Ureter (tissue), 1 donor: Measurements from ENCODE around the gene FBXW12. TPM values are rescaled to one million over a fixed set of nuclear protein-coding genes. Genes with fewer than 3 reads are reported as not detected.
"Not testable (repeated sequence)": the region's sequence is repeated elsewhere in the genome, so short reads cannot be mapped to it uniquely, and the experiment has no call there.

Experiments used
- DNase-seq: peaks from one replicate; pipeline ENCODE4 v3.0.0-alpha.2; 2020; ENCODE audit warnings: low spot score
- total RNA-seq: library from RNA; stranded (reverse); gene quantifications from one replicate; pipeline ENCODE4 v1.2.4, GENCODE V29; 2023
- donor health status: DM: yes; HTN: yes; CAD: no.

Gene FBXW12, protein sequence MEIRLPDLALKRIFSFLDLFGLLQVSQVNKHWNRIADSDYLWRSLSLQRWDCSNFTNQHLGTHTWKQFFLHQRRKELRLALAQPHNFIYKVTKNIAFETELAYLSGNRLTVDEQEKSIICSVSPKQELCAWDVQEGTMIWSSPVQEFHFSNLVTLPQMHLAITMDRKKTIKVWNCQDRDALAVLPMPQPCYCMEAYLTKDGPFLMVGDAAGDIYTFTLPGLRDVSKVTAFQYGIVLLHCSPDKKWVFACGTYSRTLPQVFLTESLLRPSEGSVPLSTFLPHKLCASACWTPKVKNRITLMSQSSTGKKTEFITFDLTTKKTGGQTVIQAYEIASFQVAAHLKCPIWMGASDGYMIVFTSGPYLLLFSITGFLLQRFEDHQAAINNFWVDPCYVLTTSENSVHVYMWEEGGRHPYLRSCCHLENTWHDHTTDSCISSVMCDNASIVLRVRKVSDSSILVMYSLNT
- total RNA-seq = 0.23 TPM

DNA sequence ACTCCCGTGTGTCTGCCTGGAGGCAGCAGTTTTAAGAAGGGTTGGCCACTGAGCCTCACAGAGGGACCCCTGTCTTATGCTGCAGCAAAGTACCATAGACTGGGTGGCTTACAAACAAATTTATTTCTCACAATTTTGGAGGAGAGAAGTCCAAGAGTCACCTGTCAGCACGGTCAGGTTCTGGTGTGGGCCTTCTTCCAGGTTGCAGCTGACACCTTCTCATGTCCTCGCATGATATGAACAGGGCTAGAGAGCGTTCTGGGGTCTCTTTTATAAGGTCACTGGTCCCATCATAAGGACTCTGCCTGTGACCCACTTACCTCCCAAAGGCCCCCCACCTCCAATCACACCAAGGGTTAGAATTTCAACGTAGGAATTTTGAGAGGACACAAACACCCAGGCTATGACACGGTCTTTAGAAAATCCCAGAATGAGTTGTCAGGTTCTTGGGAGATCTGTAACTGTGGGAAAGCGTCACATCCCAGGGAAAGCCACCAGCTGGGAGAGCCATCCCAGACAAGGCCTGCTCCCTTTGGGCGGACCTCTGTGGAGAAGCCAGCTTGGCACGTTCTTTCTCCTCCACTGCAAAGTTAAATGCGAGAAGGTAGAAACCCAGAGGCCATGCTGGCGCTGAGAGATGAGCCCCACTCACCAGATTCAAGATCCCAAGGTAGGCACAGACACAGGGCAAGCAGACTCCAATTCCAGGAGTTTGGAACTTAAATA, at the start of gene FBXW12:
TSS of gene FBXW12 (plus strand) at position 569 of the 726 bp plus-strand sequence. CDS start 549 bp downstream, outside the sequence.
- no peak for DNase-seq

DNA sequence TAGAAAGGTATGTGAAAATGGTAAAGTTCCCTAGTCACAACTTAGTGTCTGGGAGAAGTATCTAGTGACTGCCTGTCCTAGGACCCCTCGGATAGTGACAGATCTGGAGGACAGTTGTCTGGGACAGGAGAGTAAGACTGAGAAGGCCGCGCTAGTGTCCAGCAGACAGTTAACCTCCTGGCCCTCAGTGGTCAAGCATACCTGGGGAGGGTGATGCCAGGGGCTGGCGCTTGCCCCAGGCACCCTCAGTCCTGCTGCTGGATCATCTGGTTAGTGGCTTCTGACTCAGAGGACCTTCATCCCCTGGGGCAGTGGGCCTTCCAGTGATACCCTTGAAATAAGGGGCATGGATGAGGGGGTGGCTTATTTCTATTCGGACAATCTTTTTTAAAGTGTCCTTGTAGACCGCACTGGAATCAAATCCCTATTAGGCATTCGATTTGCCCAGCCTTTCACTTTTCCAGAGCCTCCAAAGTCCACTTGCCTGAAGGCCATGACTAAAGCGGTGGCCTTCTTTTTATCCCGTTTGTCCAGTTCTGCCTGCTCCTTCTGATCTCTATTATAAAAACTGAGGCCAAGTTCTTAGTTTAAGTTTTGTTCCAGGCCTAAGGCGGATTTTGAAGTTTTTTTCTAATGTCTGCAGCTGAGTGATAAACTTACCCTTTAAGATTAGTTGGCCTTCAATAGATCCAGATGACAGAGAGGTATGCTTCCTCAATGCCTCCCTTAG, 40.1 kb upstream of the FBXW12 start:
- DNase-seq = not testable (repeated sequence)

DNA sequence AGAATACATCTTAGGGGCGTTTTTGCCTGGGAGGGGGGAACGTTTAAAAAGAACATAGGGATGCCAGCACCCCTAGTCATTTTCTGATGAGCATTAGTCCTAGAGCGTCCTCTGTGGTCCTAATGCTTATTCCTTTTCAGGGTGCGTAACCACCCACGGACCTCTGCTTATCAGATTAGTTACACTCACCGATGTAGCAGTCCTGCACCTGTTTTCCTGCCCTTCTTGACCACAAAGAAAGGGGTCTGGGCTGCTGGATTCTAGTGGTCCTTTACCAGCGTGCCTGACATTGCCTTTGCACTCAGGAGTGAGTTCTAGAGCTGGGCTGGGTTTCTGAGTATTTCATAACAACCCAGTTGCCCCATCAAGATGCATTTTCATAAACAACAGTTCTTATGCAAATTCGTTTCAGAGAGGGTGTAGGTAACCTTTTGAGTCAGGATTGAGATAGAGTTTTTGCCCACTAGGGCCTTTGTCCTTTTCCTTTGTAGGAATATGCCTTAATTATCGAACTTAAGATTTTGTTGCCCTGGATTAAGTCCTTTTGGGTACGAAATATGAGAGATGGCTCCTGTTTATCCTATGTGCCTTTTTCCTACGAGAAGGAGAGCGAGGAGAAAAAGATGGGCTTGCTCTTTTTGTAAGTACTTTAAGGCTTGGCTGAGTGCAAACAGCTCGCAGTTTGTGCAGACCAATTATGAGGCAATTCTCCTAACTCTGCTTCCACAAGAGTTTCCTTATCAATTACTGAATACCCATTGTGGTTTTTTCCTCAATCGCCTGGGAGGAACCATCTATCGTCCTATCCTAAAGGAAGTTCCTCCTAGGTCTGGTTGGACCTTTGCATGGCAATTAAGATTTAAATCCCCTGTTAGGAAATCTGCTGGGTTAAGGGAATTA, 38.4 kb upstream of the FBXW12 start, which contains the start of gene SPINK8:
TSS of gene SPINK8 (minus strand) at position 316 of the 900 bp plus-strand sequence. CDS start 5,320 bp downstream, outside the sequence.
- not testable (repeated sequence) for DNase-seq

DNA sequence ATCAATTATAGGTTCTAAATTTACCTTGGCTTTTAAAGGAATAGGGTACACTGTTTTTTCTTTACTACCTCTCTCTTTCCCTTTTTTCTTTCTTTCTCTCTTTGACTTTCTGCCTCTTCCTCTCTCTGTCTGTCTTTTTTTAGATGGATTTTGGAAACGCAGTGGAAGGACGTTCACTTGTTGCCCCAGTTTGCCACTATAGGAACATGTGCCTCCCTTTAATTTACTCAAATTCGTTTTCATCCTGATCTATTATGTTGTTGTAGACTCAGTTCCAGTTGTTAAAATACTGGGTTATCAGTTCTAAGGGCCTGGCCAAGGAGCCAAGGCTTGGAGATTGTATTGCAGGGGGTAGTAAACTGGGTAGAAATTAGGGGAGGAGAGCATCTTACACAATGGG, 37.4 kb upstream of the FBXW12 start:
- no peak for DNase-seq

DNA sequence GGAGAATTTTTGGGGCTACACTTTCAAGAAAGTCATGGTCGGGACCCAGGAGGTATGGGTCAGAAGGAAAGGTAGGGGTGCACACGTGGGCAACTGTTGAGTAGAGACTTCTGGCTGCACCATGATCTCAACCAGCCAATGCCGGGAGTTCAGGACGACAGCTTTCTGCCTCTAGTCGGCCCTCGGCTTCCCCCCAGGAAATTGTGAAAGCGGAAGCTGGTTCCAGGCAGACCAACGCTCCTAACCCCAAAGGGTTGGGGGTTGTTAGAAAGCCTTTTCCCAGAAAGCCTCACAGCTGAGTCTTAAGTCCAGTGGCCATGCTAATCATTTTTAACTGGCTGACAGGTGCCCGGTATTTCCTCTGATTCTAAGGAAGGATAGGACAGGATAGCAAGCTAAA, 36.7 kb upstream of the FBXW12 start:
- DNase-seq = not testable (repeated sequence)

DNA sequence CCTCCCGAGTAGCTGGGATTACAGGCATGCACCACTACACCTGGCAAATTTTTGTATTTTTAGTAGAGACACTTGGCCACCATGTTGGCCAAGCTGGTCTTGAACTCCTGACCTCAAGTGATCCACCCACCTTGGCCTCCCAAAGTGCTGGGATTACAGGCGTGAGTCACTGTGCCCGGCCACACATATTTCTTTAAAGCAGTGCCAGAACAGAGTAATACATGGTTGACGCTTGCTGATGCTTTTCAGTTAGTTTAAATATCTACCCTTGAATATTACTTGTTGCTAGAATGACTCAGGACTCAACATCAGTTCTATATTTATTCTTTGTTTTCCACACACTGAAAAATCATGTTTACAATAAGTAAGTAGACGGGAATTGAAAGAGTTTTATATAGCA, 34.5 kb upstream of the FBXW12 start:
- not testable (repeated sequence) for DNase-seq

DNA sequence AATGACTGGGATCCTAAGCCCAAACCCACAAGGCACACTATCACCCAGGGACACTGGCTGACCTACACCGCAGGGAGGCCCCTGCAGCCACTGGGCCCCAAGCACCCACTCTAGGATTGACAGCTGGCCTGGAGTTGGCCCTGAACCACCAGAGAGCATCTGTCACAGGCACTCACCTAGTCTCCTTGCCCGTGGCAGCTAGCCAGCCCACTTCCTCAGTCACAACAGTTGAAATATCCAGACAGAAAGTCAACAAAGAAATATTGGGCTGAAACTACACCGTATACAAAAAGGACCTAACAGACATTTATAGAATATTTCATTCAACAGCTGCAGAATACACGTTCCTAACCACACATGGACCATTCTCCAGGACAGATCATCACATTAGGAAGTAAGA, 33.4 kb upstream of the FBXW12 start:
- DNase-seq = no peak

DNA sequence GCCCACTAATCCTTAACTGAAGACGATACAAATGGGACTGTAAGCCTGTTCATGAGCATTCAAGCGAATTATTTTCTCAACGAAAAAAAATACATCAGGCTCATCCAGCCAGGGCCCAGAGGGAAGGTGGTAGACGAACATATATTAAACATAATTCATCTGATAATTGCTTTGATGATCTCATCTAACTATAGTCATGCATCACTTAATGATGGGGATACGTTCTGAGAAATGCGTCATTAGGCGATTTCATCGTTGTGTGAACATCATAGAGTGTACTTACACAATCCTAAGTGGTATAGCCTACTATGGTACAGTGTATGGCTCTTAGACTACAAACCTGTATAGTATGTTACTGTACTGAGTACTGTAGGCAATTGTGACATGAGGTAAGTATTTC, 28.6 kb upstream of the FBXW12 start:
- no peak for DNase-seq

DNA sequence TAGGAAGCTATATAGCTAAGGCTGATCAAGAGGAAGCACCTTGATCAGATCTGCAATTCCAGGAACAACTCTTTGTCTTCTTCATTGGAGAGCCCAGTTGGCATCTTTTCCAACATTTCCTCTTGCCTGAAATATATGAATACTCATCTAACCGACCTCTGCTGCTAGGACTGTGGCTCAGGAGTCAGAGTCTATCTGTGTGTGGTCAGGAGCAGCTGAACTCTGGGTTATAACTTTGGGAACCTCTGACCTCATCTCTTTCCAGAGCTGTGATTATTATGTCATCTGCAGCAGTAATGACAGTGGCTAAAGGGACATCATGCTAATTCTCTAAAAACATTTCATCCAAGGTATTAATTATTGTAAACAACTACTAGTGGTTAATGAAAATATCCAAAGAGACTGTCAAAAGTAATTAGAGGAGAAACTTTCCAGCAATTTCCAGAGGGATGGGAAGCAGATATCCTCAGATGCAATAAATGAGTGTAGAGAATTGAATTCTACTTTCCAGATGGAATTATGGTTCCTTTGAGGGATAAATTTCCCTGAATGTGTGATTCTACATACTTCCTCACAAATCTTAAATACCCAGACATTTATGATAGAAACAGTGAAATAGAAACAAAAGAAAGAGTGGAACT, 27.0 kb upstream of the FBXW12 start:
- no peak for DNase-seq

DNA sequence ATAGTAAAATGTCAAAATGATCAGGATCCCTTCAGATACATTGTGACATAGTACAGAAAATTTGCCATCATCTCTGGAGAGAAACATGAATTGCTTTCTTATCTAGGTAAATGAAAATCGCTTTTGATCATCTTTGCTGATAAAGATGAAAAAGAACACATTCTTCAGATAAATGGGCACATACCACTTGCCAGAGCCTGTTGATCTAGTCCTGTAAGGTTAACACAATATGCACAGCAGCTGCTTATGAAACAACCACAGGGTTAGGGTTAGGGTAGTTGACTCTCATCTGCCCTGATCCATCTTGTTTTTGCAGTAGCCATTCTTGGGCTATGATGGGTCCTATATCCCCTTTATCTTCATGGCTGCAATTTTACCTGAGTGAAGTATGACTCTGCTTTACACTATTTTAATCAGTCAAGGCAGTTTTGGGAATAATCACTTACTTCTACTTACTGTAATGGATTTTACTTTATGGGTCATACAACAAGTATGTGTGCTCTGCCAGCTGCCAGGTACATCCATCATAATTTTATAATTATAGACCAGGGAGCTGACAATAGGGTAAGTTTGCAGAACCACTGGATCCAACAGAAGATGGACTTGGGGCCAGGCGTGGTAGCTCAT, 26.0 kb upstream of the FBXW12 start:
- DNase-seq = no peak

DNA sequence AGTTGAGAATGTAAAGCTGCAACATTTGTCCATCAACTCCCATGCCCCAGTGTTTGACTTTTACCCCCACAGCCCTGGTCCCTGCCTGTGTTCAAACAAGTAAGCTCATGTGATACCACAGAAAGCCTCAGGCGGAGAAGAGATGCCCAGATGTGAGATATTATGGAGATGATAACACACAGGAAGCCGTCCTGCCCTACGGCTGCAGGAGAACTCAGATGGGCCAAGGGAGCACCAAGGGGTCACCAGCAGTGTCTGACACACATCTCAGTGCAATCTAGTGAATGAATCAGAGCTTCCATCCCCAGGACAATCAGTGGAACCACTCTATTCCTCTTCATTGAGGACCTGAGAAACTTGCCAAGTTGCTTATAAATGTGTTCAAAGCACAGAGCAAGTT, 24.5 kb upstream of the FBXW12 start:
- no peak for DNase-seq

DNA sequence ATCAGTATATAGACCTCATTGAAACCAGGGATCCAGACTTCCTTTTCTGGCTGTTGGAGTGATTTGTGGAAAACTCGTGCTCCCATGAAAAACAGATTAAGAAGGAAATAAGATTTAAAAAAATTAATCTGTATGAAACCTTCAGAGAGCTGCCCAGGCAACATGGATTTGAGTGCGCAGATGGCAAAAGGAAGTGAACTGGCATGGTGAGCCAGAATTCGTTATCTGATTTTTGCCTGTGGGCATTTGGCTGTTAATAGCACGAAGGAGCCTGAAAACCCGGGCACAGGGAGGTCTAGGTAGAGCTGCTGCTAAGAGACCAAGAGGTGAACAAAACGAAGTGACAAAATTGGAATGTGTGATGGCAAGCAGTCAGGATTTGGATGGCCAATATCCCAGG, 19.5 kb upstream of the FBXW12 start:
- no peak for DNase-seq

DNA sequence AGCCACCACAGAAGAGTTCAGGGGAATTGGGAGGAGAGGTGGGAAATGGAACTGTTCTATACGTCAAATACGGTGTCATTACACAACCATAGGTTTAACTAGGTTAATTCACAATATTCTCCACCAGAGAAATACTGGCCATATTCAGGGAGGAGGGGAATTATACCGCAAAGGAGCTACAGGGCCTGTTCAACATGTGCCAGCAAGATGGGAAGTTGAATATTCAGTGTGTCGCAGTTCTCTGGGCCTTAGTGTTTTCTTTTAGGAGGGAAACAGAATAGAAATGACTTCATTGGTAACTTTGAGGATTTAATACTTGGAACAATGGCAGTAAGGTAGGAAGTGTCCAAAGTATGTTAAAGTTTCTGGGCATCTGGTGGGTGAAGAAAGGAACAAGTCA, 18.0 kb upstream of the FBXW12 start:
- no peak for DNase-seq

DNA sequence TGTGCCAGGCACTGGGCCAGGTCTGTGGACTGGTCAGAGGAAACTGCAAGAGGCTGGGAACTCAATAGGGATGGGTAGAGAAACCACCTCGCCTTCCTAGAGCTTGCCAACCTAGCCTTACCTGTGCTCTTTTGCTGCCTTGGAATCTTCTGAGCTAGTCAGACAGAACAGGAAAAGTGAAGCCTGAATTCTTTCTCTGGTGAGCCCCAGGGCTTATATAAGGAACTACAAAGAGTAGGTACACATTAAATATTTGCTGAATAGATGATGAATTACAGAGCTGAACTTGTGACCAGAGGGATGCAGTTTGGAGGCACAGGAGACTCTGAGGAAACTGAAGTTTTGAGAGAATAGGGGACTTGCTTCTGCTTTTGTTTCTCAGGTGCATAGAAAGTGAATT, 15.6 kb upstream of the FBXW12 start:
- DNase-seq = no peak

DNA sequence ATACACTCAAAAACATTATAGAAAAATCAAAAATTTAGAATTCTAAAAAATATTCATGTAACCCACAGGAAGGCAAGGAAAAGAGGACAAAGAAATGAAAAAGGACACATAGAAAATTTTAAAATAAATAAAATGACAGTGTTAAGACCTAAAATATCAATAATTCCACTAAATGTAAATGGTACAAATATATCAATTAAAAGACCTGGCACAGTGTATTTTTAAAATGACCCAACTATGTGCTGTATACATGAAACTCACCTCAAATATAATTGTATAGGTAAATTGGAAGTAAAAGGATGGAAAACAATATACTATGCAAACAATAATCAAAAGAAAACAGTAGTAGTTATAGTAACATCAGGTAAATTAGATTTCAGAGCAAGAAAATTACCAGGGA, 10.1 kb upstream of the FBXW12 start:
- DNase-seq = no peak

DNA sequence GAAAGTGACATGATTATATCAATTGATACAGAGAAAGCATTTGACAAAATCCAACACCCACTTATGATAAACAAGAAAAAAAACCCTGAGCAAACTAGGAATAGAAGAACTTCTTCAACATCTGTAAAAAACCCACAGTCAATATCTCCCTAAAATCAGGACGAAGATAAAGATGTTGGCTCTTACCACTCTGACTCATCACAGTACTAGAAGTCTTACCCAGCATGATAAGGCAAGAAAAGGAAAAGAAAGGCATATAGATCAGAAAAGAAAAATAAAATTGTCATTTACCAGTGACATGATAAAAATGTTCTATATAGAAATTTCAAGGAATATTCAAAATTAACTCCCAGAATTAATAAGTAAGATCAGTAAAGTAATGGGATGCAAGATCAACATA, 7.2 kb upstream of the FBXW12 start:
- DNase-seq = no peak

DNA sequence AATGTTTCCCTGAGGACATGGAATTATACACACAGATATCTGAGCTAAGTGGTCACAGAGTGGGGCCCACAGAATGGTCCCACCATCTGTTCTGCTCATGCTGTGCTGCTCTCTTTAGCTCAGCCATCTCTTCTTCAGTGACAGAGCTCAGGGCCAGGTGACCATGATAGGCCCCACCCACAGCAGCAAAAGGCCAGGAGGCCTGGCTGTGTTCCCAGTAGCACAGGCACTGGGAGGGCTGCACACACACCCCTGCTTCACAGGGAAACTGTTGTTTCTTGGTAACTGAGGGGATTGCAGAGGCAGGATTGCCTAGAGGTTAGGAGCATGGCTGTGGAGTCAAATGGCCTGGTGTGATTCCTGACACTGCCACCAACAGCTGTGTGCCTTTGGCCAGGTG, 4.8 kb upstream of the FBXW12 start:
- no peak for DNase-seq

DNA sequence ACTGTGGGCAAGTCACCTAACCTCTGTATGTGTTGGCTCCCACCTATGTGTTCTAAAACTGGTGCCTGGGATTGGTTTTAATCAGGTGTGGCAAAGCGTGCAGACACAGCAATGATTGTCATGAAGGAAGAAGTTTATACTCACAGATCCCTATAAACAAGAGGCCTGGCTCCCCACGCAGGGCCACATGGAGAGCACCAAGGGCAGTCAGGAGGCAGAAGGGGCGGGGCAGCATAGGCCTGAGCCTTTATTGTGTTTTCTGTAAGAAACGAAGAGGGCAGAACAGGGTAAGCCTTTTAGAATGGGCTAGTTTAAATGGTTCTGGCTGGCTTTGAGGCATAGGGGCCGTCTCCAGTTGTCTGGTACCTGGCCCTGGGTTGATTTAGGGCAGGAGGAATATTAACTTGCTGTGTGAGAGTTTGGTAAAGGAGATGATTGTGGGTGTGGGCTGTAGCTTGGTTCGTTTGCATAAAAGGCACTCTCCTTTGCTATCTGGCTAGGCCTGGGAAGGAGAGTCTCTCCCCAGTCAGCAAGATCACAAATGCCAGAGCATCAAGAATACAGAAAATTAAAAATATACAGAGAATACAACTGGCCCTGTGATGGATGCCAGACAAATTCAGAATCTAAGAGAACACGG, 2.2 kb upstream of the FBXW12 start:
- no peak for DNase-seq

DNA sequence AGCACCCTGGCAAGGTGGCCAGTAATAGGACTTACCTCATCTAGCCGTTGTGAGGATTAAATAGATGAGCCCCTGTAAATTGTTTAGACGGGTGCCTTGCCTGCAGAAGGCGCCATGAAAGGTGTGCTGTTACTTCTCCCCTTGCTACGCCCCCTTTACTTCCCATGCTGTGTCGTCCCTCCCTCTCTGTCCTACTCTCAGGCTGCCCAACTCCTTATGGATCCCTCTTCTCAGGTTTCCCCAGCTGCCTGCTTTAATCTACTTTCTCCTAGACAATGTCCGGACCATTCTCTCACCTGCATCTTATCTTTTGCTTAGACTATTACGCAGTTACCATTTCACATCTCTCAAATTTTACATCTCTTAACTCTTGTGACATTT, 1.7 kb upstream of the FBXW12 start:
- DNase-seq = no peak

DNA sequence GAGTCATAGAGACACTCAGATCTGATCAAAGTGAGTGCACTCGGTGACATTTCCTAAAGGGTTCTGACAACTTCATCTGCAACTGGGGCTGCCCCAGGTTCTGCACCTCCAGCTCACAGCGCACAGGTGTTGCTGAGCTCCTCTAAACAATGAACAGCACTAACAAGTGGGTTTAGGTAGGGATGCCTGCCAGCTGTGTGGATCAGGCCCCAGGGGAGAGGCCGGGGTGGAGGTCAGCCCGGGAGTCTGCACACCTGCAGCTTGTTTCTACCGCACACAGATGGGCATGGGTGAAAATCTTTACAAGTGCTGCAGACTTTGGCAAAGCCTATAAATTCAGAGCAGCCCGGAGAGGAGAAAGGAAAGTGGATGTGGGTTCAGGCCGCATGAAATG, 355 bp downstream of the FBXW12 start:
- DNase-seq = no peak
